Esophagus (tissue), 2 donors: ENCODE data around the gene FLOT1. TPM values are rescaled to one million over a fixed set of nuclear protein-coding genes. Genes with fewer than 3 reads are reported as not detected.

Source experiments
- H3K27ac ChIP-seq, 2 donors: one replicate each; pipeline ENCODE4 v1.5.1; 2013; ENCODE audit warnings: low read depth in 2 of 2, mild to moderate bottlenecking in 2 of 2, inconsistent platforms in 1 of 2, low read length in 1 of 2, moderate library complexity in 1 of 2
- H3K27me3 ChIP-seq, 2 donors: one replicate each; pipeline ENCODE4 v1.6.1; 2013; ENCODE audit warnings: low read length in 2 of 2, control low read depth in 1 of 2, mild to moderate bottlenecking in 1 of 2; ENCODE audit not compliant: insufficient read depth in 2 of 2, control insufficient read depth in 1 of 2
- H3K36me3 ChIP-seq, 2 donors: one replicate each; pipeline ENCODE4 v1.6.1; 2013; ENCODE audit warnings: low read length in 1 of 2; ENCODE audit not compliant: control insufficient read depth in 2 of 2, insufficient read depth in 2 of 2
- H3K4me1 ChIP-seq, 2 donors: one replicate each; pipeline ENCODE4 v1.6.1; 2013; ENCODE audit warnings: low read length in 1 of 2; ENCODE audit not compliant: control insufficient read depth in 2 of 2, insufficient read depth in 2 of 2
- H3K4me3 ChIP-seq, 2 donors: one replicate each; pipeline ENCODE4 v1.5.1; 2013; ENCODE audit warnings: low read length in 2 of 2, mild to moderate bottlenecking in 2 of 2, low read depth in 1 of 2, moderate library complexity in 1 of 2
- H3K9me3 ChIP-seq, 2 donors: one replicate each; pipeline ENCODE4 v1.6.1; 2013; ENCODE audit warnings: mild to moderate bottlenecking in 2 of 2, low read depth in 1 of 2, low read length in 1 of 2, moderate library complexity in 1 of 2; ENCODE audit not compliant: control insufficient read depth in 2 of 2, insufficient read depth in 1 of 2
- WGBS, 2 donors: extraction: QIAGEN DNeasy Blood & Tissue Kit; methylation state at CpG; one replicate each; pipeline ENCODE4 v1.1.7; 2013; 5-methylcytosine and 5-hydroxymethylcytosine counted together
- polyA plus RNA-seq, 2 donors: library from polyadenylated mRNA; stranded (reverse); fragments of 200-250 nt; gene quantifications; one replicate each; pipeline ENCODE4 v1.2.3, GENCODE V29; 2013
- donor health status: healthy with polysubstance abuse.
- donor health status: Bipolar disorder and iron deficiency.

FLOT1 gene
- polyA plus RNA-seq, 2 donors = 80.9 to 87.0 TPM

GRCh38 chr6:30689985-30690384 lies 52.5 kb downstream of the FLOT1 start:
- H3K4me3 ChIP-seq = peak overlapping the region; percentile 75 to 85
- peaks cover 2 to 11% of the 10 kb centered on the region in 2 donors for H3K4me1 ChIP-seq
- peak overlapping the region; percentile 95 to 96 for H3K27ac ChIP-seq
- H3K27me3 ChIP-seq = no peaks in the 10 kb centered on the region
- H3K9me3 ChIP-seq = no peaks in the 10 kb centered on the region
- 11 to 26% methylated on average over 4 of the region's 4 CpGs for WGBS, 2 donors
- no peaks in the 10 kb centered on the region for H3K36me3 ChIP-seq

DNA sequence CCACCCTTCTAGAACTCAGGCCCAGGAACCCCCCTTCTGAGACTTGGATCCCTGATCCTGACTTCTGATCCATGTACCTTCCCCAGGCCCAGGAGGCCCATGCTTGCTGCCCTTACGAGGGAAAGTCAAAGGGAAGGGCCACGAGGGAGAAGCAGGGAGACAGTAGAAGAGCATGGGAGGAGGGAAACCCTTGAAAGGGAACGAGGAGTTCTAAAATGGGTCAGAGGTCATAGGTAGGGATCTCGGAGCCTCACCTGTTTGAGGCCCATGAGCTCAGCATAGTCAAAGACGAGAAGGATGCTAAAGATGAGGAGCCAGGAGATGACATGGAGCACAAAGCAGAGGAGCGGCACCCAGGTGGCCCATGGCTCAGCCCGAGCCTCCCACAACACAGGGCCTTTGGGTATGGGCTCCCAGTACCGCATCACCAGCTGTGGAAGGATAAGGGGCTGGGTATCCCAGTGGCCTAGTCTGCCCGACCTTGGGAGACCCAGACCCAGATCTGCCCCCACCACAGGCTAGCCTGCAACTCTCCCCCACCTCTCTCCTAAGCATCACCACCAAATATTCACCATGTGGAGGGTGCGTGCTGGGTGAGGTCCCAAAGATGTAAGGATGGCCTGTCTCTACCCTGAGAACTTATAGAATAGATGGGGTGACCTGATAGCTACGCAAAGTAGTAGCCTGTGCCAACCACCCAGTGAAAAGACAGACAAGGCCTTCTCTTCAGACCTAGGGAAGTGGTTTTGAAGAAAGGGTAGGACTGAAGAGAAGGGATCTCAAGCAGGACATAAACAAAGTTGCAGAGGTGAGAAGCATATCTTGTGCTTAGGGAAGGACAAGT lies 53.2 kb downstream of the FLOT1 start:
- peaks cover 2 to 14% of the 10 kb centered on the region in 2 donors for H3K4me1 ChIP-seq
- H3K9me3 ChIP-seq = no peaks in the 10 kb centered on the region
- H3K27me3 ChIP-seq = no peaks in the 10 kb centered on the region
- H3K27ac ChIP-seq = peak overlapping the region; percentile 95 to 99
- WGBS, 2 donors = 78 to 82% methylated on average over 11 of the region's 11 CpGs
- no peak overlapping the region for H3K4me3 ChIP-seq
- no peaks in the 10 kb centered on the region for H3K36me3 ChIP-seq

DNA sequence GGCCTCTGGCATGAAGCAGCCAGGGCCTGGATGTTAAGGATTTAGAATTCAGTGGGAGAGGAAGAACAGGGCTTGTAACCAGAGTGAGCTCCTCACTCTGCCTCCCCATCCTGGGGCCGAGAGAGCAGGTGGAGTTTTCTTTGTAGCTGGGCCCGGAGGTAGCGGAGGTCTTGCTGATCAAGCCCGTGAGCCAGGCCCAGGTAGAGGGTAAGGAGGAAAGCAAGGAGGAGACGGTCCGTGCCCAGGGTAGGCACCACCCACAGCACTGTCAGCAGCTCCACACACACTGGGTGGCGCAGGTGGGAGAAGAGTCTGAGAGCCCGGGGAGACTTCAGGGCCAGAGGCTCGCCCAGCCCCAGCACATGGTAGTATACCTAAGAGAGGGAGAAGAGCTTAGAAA lies 53.9 kb downstream of the FLOT1 start:
- H3K27ac ChIP-seq = peak overlapping the region; percentile 99
- peaks cover 2 to 14% of the 10 kb centered on the region in 2 donors for H3K4me1 ChIP-seq
- H3K27me3 ChIP-seq = no peaks in the 10 kb centered on the region
- no peak overlapping the region for H3K4me3 ChIP-seq
- 70 to 74% methylated on average over 9 of the region's 9 CpGs for WGBS, 2 donors
- H3K9me3 ChIP-seq = no peaks in the 10 kb centered on the region
- H3K36me3 ChIP-seq = no peaks in the 10 kb centered on the region

- 9 to 11% methylated on average over 22 of the region's 22 CpGs for WGBS, 2 donors
- no peaks in the 10 kb centered on the region for H3K27me3 ChIP-seq
- peak overlapping the region; percentile 99 for H3K27ac ChIP-seq
- H3K4me1 ChIP-seq = peaks cover 2 to 14% of the 10 kb centered on the region in 2 donors
- no peaks in the 10 kb centered on the region for H3K36me3 ChIP-seq
- H3K4me3 ChIP-seq = peak overlapping the region; percentile 77 to 79
- no peaks in the 10 kb centered on the region for H3K9me3 ChIP-seq
These were observed 54.6 kb downstream of the FLOT1 start for GRCh38 chr6:30687659-30688431.

GRCh38 chr6:30686908-30687658 lies 55.4 kb downstream of the FLOT1 start:
- Histone ChIP-seq H3K4me3 (peak overlapping the region; percentile 77 to 79), H3K4me1 (peaks cover 2 to 20% of the 10 kb centered on the region in 2 donors), H3K27me3 (no peaks in the 10 kb centered on the region), H3K27ac (peak overlapping the region; percentile 99), H3K9me3 (no peaks in the 10 kb centered on the region), H3K36me3 (no peaks in the 10 kb centered on the region)
- WGBS, 2 donors = 0 to 1% methylated on average over 48 to 52 of the region's 52 CpGs

DNA sequence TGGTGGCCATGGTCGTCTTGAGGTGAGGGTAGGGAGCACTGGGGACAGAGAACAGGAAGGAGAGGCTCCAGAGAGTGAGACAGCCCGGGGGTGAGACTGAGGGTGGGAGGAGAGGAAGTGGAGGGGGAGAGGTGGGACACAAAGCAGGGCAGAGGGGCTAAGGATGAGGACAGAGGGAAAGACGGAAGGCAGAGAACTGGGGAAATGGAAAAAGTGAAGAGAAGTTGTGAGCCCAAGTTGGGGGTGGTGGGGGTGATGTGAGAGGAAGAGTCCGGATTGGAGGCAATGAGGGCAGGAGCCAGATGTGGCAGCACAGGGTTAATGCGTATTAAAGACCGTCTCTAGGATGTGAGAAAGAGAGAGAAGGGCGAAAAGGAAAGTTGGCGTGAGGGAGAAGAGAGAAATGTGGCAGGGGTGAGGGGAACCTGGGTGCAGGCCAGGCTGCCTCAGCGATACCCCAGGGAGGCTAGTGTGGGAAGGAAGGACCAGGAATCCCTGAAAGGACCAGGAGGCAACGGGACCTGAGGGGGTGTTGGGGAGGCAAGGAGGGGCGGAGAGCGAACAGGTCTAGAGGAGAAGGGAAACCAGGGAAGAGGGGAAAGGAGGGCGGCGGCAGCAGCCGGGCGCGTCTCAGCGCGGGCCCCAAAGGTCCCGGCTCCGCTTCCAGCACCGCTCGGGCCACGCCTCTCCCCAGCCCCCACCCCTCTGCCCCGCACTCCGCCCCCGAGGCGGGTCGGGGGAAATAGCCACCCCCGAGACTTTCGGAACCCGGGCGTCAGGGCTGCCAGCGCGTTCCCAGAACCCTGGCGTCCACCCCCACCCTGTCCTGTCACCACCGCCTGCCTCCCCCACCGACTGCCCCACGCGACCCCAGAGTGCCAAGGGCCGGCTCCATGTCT lies 56.2 kb downstream of the FLOT1 start, which contains the start of gene PPP1R18:
Gene PPP1R18, minus strand, starts transcription at position 637 of the 899 bp plus-strand sequence. Its CDS starts 627 bp downstream, at position 10.
- no peaks in the 10 kb centered on the region for H3K9me3 ChIP-seq
- H3K36me3 ChIP-seq = no peaks in the 10 kb centered on the region
- peak within 1 kb of the TSS; percentile 99 for H3K27ac ChIP-seq
- H3K4me3 ChIP-seq = peak within 1 kb of the TSS; percentile 77 to 79
- H3K27me3 ChIP-seq = no peaks in the 10 kb centered on the region
- peaks cover 2 to 21% of the 10 kb centered on the region in 2 donors for H3K4me1 ChIP-seq
- WGBS, 2 donors = 1 to 2% methylated on average over 19 to 41 of the region's 41 CpGs

DNA sequence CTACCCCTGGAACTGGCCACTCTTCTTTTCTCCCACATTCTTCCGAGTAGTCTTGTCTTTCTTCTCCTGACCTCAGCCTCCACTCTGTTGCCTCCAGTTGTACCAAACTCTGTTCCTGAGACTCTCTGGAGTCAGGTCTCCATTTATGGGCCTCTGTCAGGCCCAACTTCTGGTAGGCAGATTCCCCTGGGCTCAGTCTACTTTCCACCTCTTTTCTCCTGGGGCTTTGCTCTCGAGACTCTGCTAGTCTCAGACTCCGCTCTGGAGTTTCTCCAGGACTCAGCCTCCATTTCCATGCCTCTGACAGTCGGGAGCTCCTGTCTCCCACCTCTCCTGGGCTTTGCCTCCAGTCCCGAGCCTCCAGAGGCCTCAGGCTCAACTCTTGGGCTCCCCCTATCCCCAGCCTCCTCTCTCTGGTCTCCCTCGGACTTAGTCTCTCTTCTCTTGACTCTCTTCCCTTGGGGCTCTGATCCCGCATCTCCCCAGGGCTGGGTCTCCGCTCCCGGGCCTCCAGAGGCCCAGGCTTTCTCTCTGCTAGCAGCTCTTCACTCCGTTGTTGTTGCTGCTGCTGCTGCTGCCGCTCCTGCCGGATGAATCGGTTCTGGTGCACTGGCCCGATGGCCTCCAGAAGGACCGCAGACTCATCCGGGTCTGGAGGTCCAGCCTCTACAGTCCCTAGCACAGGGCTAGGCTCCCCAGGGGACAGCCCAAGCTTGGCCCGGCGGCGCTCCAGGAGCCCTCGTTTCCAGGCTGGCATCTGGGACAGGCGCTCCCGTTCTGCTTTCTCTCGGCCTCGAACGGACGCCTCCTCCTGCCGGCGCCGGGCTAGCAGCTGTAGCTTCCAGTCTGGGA lies 57.1 kb downstream of the FLOT1 start:
- H3K9me3 ChIP-seq = no peaks in the 10 kb centered on the region
- peaks cover 2 to 21% of the 10 kb centered on the region in 2 donors for H3K4me1 ChIP-seq
- WGBS, 2 donors = 13 to 28% methylated on average over 29 of the region's 29 CpGs

More for the DNA sequence above, 57.1 kb downstream of the FLOT1 start:
- Histone ChIP-seq H3K36me3 (peaks cover 0 to 1% of the 10 kb centered on the region in 2 donors), H3K4me3 (peak overlapping the region; percentile 77 to 79), H3K27ac (peak overlapping the region; percentile 99), H3K27me3 (no peaks in the 10 kb centered on the region)
